GM12878 (cell line): ENCODE measurements around the gene SLC39A11.

ENCODE experiments used
- ATF3 ChIP-seq: IDR thresholded peaks from 2 replicates; pipeline ENCODE4 v1.6.1; 2011; ENCODE audit warnings: low read depth, mild to moderate bottlenecking, low read length, moderate library complexity, borderline replicate concordance; ENCODE audit errors: extremely low read depth
- CTCF ChIP-seq, 3 experiments: IDR thresholded peaks in 2 of 3; conservative IDR thresholded peaks in 1 of 3; 2 replicates each; pipeline ENCODE4 v1.5.1; 2011; ENCODE audit warnings: low read depth in 3 of 3, low read length in 3 of 3, mild to moderate bottlenecking in 3 of 3, control low read depth in 2 of 3, moderate library complexity in 2 of 3, inconsistent platforms in 1 of 3, mixed read lengths in 1 of 3; ENCODE audit not compliant: control insufficient read depth in 2 of 3, insufficient read depth in 1 of 3; ENCODE audit errors: extremely low read depth in 1 of 3
- EZH2 ChIP-seq: IDR thresholded peaks from 2 replicates; pipeline ENCODE4 v1.6.1; 2012; ENCODE audit warnings: low read depth, mild to moderate bottlenecking, control low read depth, inconsistent platforms, low read length, borderline replicate concordance; ENCODE audit not compliant: control insufficient read depth
- HDAC2 ChIP-seq: fragments of 200-600 bp; sonication (generic); IDR thresholded peaks from 2 replicates; pipeline ENCODE4 v1.6.1; 2017
- POLR2A ChIP-seq: IDR thresholded peaks from 2 replicates; pipeline ENCODE4 v1.6.1; 2011; ENCODE audit warnings: low read depth, mild to moderate bottlenecking, low read length
- RAD21 ChIP-seq: IDR thresholded peaks from 2 replicates; pipeline ENCODE4 v1.6.1; 2011; ENCODE audit warnings: mild to moderate bottlenecking, low read depth, low read length, moderate library complexity; ENCODE audit not compliant: insufficient read depth

GRCh38 chr17:73042225-73042624, 50.3 kb downstream of the SLC39A11 start:
- TF ChIP-seq CTCF (IDR thresholded peaks at IDR 0.05 in 2 of 3, conservative IDR thresholded peaks at IDR 0.05 in 1 of 3; ENCODE audit: control insufficient read depth in 2 of 3, extremely low read depth in 1 of 3, insufficient read depth in 1 of 3, low read depth in 3 of 3, low read length in 3 of 3) (no peak), POLR2A (no peak), ATF3 (no peak), RAD21 (no peak), EZH2 (no peak), HDAC2 (no peak)
